ENCODE data around the gene SLC9A7.

SLC9A7 gene

DNA sequence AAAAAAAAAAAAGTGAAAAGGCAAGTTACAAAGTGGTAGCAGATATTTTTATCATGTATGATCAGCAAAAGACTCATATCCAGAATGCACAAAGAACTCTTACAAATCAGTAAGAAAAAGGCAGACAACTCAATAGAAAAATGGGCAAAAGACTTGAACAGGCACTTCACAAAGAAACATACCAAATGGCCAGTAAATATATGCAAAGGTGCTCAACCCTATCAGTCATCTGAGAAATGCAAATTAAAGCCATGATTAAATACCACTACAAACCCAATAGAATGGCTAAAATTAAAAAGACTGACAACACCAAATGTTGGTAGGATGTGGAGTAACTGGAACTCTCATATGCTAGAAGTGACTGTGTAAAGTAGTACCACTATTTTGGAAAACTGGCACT is 140.0 kb downstream of the SLC9A7 start:
- Histone ChIP-seq H3K27ac (no peak overlapping the region), H3K4me2 (no peak overlapping the region), H3K4me3 (IDR thresholded peaks at IDR 0.05; ENCODE audit: insufficient read depth, low read depth, low read length) (no peak overlapping the region), H2AFZ (ENCODE audit: low read depth) (no peak overlapping the region), H3K79me2 (ENCODE audit: insufficient read depth, low read depth) (no peaks in the 10 kb centered on the region), H3K9ac (no peak overlapping the region), H3K27me3 (ENCODE audit: insufficient read depth, low read depth) (no peaks in the 10 kb centered on the region), H3K4me1 (ENCODE audit: low read depth, poor library complexity, severe bottlenecking) (no peaks in the 10 kb centered on the region), H4K20me1 (ENCODE audit: insufficient read depth) (no peaks in the 10 kb centered on the region), H3K36me3 (ENCODE audit: insufficient read depth) (no peaks in the 10 kb centered on the region)
- TF ChIP-seq CTCF (conservative IDR thresholded peaks at IDR 0.05; ENCODE audit: low read depth, low read length): no peak

- Histone ChIP-seq H3K36me3 (ENCODE audit: insufficient read depth) (no peaks in the 10 kb centered on the region), H3K4me2 (no peak overlapping the region), H3K9ac (no peak overlapping the region), H3K27ac (no peak overlapping the region), H3K79me2 (ENCODE audit: insufficient read depth, low read depth) (no peaks in the 10 kb centered on the region), H3K4me1 (ENCODE audit: low read depth, poor library complexity, severe bottlenecking) (no peaks in the 10 kb centered on the region), H3K4me3 (IDR thresholded peaks at IDR 0.05; ENCODE audit: insufficient read depth, low read depth, low read length) (no peak overlapping the region), H3K27me3 (ENCODE audit: insufficient read depth, low read depth) (no peaks in the 10 kb centered on the region), H2AFZ (ENCODE audit: low read depth) (no peak overlapping the region), H4K20me1 (ENCODE audit: insufficient read depth) (no peaks in the 10 kb centered on the region)
- no peak for TF ChIP-seq CTCF (conservative IDR thresholded peaks at IDR 0.05; ENCODE audit: low read depth, low read length)
Measured at GRCh38 chrX:46617906-46618305, 141.0 kb downstream of the SLC9A7 start.

DNA sequence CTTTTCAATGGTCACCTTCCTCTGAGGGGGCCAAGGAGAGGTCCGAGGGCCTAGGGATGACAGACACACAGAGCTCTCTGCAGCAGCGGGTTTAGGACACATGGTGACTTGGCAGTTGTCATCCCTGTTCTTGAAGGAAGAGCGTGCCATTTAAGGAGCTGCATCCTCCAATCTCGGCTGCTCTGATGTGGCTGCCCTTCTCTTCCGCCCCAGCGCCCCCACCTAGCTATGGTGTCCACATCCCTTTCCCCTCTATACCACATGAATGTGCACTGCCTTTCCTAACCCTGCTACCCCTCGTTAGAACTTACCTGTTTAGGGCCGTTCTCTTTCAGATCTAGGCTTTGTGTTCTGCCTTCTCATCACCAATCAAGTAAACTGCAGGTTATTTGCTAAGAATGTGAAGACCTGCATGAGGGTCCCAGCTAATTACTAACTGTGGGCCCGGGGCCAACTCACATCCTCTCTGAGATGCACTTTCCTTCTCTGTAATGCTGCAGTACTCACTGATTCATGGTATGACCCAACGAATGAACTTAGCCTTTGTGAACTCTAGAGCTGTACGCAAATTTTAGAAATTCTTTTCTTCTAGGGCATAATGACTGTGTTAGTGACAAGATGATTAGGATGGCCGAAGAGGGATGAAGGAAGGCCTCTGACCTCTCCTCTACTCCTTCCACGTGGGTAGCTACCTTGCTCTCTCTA is 147.1 kb downstream of the SLC9A7 start:
- no peaks in the 10 kb centered on the region for H3K36me3 ChIP-seq (ENCODE audit: insufficient read depth)
- no peak for TF ChIP-seq CTCF (conservative IDR thresholded peaks at IDR 0.05; ENCODE audit: low read depth, low read length)

GRCh38 chrX:46610070-46610658 is 148.8 kb downstream of the SLC9A7 start:
- TF ChIP-seq CTCF (conservative IDR thresholded peaks at IDR 0.05; ENCODE audit: low read depth, low read length): no peak

More for the DNA sequence above, 147.1 kb downstream of the SLC9A7 start:
- Histone ChIP-seq H3K27ac (no peak overlapping the region), H3K27me3 (ENCODE audit: insufficient read depth, low read depth) (no peaks in the 10 kb centered on the region), H3K9ac (no peak overlapping the region), H2AFZ (ENCODE audit: low read depth) (no peak overlapping the region), H3K79me2 (ENCODE audit: insufficient read depth, low read depth) (no peaks in the 10 kb centered on the region), H3K4me1 (ENCODE audit: low read depth, poor library complexity, severe bottlenecking) (no peaks in the 10 kb centered on the region), H3K4me3 (IDR thresholded peaks at IDR 0.05; ENCODE audit: insufficient read depth, low read depth, low read length) (no peak overlapping the region), H3K4me2 (no peak overlapping the region), H4K20me1 (ENCODE audit: insufficient read depth) (no peaks in the 10 kb centered on the region)

More at GRCh38 chrX:46610070-46610658, 148.8 kb downstream of the SLC9A7 start:
- Histone ChIP-seq H3K4me2 (no peak overlapping the region), H3K27ac (no peak overlapping the region), H3K27me3 (ENCODE audit: insufficient read depth, low read depth) (no peaks in the 10 kb centered on the region), H3K79me2 (ENCODE audit: insufficient read depth, low read depth) (no peaks in the 10 kb centered on the region), H3K4me3 (IDR thresholded peaks at IDR 0.05; ENCODE audit: insufficient read depth, low read depth, low read length) (no peak overlapping the region), H3K9ac (no peak overlapping the region), H2AFZ (ENCODE audit: low read depth) (no peak overlapping the region), H3K36me3 (ENCODE audit: insufficient read depth) (no peaks in the 10 kb centered on the region), H4K20me1 (ENCODE audit: insufficient read depth) (no peaks in the 10 kb centered on the region), H3K4me1 (ENCODE audit: low read depth, poor library complexity, severe bottlenecking) (no peaks in the 10 kb centered on the region)

Data from KMS-11 (cell line).